SK-MEL-5 (cell line): Measurements from ENCODE around the gene E2F6. TPM values are rescaled to one million over a fixed set of nuclear protein-coding genes. Genes with fewer than 3 reads are reported as not detected.

Experiments used
- DNase-seq: peaks from one replicate; pipeline ENCODE4 v3.0.0-alpha.2; 2016; ENCODE audit warnings: low read depth, low spot score
- in situ Hi-C: cut with HindIII; loops from 2 replicates; pipeline ENCODE4 v1.10.0; 2016; ENCODE audit warnings: low sequenced_read_pairs, high pct_unique_total_duplicates, low pct_unique_long_range_greater_than_20kb
- total RNA-seq: library from RNA; depleted of rRNA; stranded (reverse); fragments of >200 nt; shearing (Covaris generic); gene quantifications from 2 replicates; pipeline ENCODE4 v1.2.3, GENCODE V29; 2014

E2F6 gene
- total RNA-seq, 1 experiment from 2014 or later, result 44.4 TPM

DNA sequence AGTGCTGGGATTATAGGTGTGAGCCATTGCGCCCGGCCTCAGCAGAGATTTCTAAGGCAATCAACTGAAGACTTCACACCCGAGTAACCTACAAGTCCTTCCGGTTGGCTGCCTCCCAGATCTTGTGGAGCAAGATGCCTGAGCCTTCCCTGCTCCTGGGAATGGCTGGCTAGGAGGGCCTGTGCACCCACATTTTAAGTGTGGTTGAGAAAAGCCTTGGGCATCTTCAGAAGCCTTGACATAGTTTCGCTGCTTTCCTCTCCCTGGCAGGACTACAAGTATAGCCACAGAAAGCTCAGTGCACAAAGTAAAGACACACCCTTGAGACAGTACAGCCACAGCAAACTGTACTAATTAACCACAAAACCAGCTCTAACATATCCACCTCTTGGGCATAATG is 35.2 kb downstream of the E2F6 start:
- DNase-seq, result no peak
- in situ Hi-C loops, result no loop called here

DNA sequence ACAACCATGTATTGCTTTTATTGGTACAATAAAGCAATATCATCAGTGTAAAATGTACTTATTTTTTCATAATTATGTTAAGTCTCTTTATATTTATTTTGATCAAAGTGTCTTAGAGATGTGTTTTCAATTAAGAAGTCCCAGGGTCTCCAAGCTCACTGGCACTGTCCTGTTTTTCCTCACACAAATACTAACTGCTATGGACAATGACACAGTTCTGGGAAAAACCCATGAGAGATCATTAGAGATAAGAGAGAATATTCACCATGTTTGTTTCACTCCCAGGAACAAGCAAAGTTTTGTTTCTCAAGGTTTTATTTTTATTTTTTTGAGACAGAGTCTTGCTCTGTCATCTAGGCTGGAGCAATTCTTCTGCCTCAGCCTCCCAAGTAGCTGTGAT is 38.7 kb downstream of the E2F6 start:
- DNase-seq, result no peak
- in situ Hi-C loops, result no loop called here

DNA sequence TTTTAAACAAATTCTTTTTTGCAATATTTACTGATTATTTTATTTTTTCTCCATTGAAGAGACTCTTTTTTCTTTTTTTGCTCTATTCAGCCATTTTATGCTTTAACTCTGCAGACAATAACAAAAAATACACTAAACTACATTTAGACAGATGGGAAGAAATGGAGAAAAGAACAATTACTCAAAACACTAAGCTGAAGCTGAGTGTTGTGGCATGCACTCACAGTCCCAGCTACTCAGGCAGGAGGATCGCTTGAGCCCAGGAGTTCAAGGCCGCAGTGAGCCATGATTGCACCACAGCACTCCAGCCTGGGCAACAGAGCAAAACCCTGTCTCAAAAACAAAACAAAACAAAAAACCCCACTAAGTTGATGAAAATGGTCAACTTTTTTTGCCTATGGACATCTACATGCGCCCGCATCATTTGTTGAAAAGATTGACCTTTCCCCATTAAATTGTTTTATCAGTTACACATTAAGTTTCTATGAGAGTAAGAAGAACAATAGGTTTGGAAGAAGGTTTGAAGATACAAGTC is 43.0 kb downstream of the E2F6 start:
- DNase-seq, result no peak
- in situ Hi-C loops, result loop anchor here (25.0 kb wide), 1 partner anchor 211 kb away; no protein-coding TSS in a partner anchor

DNA sequence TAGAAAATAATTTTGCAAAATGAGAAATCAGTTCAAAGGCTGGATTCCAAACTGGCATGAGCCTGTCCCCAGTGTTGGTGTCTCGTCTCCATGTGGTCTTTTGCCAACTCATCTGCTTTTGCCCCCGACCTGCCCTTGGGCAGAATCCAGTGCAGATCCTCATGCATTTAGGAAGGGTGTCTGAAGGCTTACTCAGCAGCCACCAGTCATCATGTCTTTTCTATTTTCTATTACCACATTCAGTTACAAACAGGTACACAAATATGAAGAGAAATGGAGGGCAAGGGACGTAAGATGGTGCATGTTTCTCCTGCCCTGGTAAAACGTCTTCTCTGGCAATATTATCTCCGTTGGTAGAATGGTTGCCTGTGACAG is 43.5 kb downstream of the E2F6 start:
- DNase-seq, result no peak
- in situ Hi-C loops, result loop anchor here (25.0 kb wide), 1 partner anchor 210 kb away; no protein-coding TSS in a partner anchor

DNA sequence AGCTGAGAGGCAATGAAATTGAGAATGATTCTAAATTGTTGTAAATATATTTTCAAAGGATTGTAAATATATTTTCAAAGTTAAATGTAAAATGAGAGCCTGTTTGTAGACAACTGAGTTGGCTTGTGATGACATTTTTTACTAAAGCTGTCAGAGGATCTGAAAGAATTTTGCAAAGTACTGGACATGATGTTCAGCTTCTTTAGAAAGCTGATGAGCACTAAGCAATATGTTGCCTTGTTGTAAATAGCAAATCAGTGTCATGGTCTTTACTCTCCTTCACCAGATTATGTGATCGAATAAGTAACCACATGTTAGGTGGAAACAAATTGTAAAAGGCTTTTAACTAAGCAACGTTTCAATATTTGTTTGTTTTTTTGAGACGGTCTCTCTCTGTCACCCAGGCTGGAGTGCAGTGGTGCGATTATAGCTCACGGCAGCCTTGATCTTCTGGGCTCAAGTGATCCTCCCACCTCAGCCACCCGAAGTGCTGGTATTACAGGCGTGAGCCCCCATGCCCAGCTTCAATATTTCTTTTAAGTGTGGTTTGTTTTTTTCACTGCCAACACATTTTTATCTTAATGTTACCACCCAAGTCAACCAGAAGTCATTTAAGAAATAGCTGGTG is 44.0 kb downstream of the E2F6 start:
- no peak for DNase-seq
- in situ Hi-C loops, result loop anchor here (25.0 kb wide), 1 partner anchor 210 kb away; no protein-coding TSS in a partner anchor

DNA sequence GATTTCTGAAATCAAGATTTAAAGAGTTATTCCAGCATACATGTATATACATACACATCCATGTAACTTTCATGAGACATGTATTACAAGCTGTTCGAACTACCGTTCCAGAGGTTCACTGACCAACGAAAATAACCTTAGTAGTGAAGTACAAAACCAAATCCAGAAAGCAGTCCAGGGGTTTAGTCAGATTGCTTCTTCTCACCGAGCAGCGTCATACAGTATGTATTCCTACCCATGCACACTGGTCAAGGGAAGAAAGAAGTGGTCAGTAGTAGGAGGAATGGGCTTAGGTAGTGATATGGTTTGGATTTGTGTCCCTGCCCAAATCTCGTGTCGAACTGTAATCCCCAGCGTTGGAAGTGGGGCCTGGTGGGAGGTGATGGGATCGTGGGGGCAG is 45.3 kb downstream of the E2F6 start:
- DNase-seq, result no peak
- in situ Hi-C loops, result loop anchor here (25.0 kb wide), 1 partner anchor 208 kb away; no protein-coding TSS in a partner anchor

DNA sequence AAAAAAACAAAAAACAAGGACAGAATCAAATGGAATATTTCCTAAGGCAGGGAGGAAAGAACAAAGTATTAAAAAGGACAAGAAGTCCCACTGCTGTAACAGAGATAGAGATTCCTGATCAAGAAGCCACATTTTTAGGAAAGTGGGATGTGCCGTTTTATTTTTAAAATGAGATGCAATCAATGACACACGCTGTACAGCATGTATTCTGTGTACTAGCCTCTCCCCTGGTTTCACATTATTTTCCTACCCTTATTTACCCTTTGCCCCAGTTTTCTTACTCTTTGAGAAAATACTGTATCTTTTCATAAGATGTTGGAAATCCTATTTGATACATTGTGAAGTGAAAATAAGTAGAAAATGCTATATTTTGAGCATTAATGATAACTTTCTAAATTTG is 45.8 kb downstream of the E2F6 start:
- in situ Hi-C loops, result loop anchor here (25.0 kb wide), 1 partner anchor 208 kb away; no protein-coding TSS in a partner anchor
- no peak for DNase-seq

DNA sequence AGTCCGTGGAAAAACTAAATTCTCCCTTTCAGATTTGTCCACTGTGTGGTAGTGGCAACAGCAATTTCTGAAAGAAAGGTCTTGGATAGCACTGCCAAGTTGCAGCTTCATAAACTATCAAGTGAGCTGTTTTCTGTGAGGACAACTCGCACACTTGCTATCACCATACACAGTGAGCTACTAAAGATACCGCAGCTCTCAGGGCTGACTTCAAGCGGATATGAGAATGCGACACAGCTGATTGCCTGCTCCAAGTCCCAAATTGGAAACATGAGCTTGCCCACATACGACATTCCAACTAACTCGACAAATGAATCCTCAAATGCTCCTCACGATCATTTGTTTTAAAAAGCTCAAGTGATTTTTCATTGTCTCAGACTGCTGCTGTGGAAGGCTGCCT is 46.2 kb downstream of the E2F6 start:
- no peak for DNase-seq
- in situ Hi-C loops, result loop anchor here (25.0 kb wide), 1 partner anchor 207 kb away; no protein-coding TSS in a partner anchor

DNA sequence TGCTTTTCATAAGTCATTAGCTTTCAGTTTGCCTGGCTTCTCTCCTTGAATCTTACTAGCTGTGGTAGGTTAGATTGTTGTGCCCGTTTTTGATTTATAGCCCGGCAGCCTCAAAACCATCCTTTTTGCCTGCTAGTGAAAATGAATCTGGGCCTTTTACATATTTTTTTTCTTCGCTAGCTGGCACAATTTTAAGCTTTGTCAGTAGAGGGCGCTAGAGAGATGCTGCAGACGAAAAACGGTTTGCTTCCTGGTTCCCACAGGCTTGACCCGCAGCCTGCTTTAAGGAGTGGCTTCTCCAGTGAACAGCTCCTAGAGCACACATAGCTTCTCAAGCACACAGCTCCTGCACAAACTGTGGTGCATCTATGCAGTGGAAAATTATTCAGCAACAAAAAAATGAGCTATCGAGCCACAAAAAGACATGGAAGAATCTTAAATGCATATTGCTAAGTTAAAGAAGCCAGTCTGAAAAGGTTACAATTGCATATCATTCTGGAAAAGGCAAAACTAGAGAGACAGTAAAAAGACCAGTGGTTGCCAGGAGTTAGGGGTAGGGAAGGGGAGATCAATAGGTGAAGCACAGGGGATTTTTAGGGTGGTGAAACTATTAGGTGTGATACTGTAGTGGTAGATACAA is 47.9 kb downstream of the E2F6 start:
- in situ Hi-C loops, result loop anchor here (25.0 kb wide), 1 partner anchor 206 kb away; no protein-coding TSS in a partner anchor
- DNase-seq, result peak; percentile 63

DNA sequence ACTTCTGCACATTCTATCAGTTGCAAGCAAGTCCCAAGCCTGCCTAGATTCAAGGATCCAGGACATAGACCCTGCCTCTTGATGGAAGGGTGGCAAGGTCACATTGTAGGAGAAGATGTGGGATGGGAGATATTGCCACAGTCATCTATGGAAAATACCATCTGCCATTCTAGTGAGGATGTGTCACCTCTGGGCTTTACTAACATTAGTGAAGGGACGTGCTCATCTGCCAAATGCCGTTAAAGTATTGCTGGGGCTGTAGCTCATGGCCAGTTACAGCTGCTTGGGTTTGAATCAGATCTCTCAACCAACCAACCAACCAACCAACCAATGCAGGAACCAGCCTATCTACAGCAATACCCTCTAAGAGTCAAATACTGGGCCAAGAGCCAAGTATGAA is 49.0 kb downstream of the E2F6 start:
- in situ Hi-C loops, result loop anchor here (25.0 kb wide), 1 partner anchor 205 kb away; no protein-coding TSS in a partner anchor

DNA sequence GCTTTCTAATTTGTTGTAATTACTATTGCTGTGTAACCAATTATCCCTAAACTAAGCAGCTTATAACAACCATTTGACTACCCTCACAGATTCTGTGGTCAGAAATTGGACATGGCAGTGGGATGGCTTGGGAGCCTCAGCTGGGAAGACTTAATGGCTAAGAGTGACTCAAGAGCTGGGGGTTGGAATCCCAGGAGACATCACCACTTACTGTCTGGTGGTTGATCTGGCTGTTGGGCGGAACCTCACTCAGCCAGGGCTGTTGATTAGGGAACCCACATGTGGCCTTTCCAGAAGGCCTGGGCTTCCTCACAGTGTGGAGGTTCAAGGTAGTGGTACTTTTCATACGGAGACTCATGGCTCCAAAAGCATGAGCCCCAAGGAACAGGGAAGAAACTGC is 49.8 kb downstream of the E2F6 start:
- DNase-seq, result no peak
- in situ Hi-C loops, result loop anchor here (25.0 kb wide), 1 partner anchor 204 kb away; no protein-coding TSS in a partner anchor

More for the DNA sequence above, 49.0 kb downstream of the E2F6 start:
- DNase-seq, result no peak

DNA sequence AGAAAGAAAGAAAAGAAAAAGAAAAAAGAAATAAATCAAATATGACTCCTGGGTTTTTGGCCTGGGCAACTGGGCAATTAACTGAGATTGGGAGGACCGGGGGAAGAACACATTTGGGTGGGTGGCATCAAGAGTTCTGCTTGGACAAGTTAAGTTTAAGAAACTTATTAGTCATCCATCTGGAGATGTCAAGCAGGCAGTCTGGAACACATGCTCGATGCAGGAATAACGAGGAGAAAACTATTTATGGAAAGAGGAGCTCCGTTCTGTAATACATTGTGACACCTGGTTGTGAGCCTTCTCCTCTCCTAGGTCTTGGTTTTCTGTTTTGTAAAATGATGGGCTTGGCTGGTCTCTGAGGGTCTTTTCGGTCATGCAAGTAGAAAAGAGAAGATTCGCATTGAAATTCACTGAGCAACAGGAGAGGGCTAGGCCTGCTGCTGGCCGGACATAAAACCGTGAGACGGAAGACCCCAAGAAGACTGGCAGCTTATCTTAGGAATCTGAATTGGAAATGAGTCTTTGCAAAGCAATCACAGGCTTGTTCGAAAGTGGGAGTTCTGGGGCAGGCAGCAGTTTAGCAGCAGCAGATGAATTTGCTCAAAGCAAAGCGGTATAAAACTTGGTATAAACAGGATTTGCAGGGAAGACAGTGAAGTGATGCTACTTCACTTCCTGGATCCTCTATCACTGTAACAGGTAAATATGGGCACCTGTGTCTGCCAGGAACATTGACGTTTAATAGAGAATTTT is 51.4 kb downstream of the E2F6 start:
- DNase-seq, result no peak
- in situ Hi-C loops, result loop anchor here (25.0 kb wide), 1 partner anchor 202 kb away; no protein-coding TSS in a partner anchor

DNA sequence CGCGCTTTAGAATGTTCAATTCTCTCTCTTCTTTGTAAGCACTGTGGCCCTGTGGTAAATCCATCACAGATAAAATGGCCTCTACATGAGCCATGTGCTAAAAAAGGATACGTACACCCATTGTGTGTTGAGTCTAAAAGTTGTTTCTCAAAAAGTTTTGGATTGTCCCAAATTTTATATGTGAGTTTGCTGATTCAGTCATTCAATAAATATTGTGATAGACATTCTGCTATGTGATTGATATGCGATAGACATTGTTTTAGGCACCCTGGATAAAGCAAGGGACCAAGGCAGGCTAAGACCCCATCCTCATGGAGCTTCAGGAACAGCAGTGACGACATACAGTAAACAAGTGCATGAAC is 53.5 kb downstream of the E2F6 start:
- in situ Hi-C loops, result loop anchor here (25.0 kb wide), 1 partner anchor 200 kb away; no protein-coding TSS in a partner anchor

DNA sequence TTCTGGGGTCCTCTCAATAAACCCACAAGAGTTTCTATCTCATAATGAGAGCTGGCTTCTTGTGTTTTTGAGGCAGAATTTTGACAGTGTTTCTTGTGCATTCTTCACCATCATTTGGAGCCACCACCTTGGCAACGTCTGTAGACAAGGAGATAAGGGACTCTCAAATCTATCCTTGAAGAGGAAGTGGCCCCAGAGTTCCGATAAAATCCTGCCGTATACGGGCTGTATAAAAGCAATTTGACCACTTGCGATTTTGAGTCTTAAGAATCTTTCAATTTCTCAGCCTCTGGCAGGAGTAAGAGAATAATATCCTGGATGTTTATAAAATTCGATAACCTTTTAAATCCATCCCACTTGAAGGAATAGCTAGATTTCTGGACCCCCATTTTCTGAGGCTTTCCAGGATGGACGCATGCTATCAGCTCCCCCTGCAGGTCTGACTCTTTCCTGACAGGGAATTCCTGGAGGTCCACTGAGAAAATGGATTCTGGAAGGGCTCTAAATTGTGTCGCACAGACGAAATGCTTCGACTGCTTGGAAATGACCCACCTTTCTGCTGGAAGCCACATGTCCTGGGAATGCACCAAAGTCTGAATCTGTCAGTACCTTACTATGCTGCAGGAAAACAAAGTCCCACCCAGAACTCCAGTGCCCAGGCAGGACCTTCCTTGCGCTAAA is 54.1 kb downstream of the E2F6 start:
- peak; percentile 82 for DNase-seq

More for the DNA sequence above, 53.5 kb downstream of the E2F6 start:
- no peak for DNase-seq

DNA sequence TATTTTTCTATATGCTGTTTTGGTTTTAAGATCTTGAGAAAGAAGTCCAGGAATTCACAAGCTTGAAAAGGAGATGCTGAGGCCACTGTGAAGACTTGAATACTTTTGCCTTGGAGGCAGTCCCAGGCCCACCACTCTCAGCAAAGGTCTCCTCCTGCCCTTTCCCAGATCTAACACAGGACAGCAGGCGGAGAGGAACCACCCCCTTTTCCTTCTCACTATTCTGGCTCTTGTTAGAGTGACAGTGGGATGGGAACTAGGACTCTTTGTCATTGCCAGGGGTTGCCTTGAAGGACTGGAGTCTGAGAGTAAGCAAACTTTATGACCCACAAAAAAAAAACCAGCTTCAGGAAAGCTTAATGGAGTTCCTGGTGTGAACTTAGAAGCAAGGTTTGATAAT is 54.7 kb downstream of the E2F6 start:
- DNase-seq, result no peak
- in situ Hi-C loops, result loop anchor here (25.0 kb wide), 1 partner anchor 199 kb away; no protein-coding TSS in a partner anchor

More for the DNA sequence above, 54.1 kb downstream of the E2F6 start:
- in situ Hi-C loops, result loop anchor here (25.0 kb wide), 1 partner anchor 200 kb away; no protein-coding TSS in a partner anchor

DNA sequence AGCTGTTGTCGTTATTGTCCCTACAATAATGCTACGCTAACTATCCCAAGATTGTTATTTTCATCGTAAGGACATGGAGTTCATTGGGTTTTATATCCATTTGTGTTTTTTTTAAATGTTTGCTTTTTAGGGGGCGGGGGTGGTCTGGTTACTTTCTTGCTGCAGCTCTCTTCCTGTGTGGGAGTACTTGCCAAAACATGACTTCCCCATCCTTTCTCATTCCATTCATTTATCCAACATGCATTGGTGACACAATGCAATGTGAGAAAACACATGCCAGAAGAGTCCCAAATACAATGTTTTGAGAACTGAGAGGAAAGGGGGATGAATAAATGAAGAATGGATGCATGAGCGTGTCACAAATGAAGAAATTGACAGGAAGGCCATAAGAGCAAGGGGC is 55.9 kb downstream of the E2F6 start:
- DNase-seq, result no peak
- in situ Hi-C loops, result loop anchor here (25.0 kb wide), 1 partner anchor 198 kb away; no protein-coding TSS in a partner anchor

DNA sequence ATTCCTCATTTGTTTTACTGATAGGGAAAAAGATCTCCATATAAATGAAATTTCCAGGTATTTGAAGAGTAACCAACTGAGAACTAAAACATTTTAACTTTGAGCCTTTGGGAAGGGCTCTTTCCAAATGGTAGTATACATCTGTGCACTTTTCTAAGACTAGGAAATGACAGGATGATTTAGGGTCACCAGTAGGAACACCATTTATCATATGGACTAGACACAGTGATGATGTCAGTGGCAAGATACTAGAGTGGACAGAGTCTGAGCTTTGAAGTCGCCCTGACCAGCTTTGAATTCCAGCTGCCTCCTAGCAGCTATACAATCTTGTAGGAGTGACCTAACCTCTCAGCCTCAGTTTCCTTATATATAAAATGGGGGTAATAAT is 56.4 kb downstream of the E2F6 start:
- in situ Hi-C loops, result loop anchor here (25.0 kb wide), 1 partner anchor 197 kb away; no protein-coding TSS in a partner anchor
- DNase-seq, result no peak
